ENCODE data around the gene FOXO6.

The FOXO6 gene

DNA sequence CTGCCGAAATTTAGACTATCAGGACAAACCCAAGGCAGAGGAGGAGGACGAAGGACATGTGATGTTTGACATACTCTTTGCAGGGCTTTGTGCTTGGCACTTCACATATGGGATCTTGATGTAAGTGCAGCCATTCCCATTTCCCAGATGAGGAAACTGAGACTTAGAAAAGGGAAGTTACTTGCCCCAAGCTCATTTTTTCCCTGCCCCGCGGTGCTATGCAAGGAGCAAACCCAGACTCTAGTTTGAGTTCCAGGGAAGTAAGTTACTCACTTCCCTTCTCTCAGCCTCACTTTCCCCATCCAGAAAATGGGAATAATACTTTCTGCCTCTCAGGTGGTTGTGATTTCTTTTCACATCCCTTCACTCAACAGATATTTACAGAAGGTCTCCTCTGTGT lies 4.5 kb upstream of the FOXO6 start:
- Mint-ChIP-seq H3K27ac (no peak overlapping the region), H3K36me3 (no peaks in the 10 kb centered on the region), H3K4me3 (no peak overlapping the region), H3K9me3 (no peaks in the 10 kb centered on the region), H3K4me1 (peaks cover 8% of the 10 kb centered on the region), H3K27me3 (peaks cover 3% of the 10 kb centered on the region)

DNA sequence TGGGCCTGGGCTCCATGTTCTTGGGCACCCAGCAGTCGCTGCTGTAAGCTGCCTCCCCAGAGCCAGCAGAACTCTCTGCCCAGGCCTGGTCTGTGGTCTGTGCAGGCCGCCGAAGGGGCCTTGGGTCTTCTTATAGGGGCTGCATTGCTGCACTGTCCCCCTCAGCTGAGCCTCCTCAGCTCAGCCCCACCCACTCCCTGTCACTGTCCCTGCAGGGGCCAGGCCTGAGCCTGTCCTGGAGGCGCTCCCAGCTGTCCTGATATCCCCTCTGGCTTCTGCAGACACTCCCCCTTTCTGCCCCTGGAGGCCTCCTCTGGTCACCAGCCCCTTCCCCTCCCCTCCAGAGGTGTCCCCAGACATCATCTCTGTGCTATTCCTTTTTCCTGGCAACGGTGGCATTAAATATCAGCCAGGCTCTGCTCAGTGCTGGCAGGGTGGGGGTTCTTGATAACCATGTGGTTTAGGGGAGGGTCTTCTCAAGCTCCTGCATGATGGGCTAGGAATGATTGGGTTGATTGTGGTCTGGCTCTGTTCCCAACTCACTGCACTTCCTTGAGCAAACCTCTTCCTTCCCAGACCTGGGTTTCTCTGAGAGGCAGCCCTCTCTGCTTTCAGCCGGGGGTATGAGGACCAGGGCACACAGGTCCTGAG lies 3.7 kb upstream of the FOXO6 start:
- Mint-ChIP-seq H3K9me3 (no peaks in the 10 kb centered on the region), H3K27ac (no peak overlapping the region), H3K4me1 (peaks cover 8% of the 10 kb centered on the region), H3K36me3 (no peaks in the 10 kb centered on the region), H3K4me3 (no peak overlapping the region), H3K27me3 (peaks cover 3% of the 10 kb centered on the region)

DNA sequence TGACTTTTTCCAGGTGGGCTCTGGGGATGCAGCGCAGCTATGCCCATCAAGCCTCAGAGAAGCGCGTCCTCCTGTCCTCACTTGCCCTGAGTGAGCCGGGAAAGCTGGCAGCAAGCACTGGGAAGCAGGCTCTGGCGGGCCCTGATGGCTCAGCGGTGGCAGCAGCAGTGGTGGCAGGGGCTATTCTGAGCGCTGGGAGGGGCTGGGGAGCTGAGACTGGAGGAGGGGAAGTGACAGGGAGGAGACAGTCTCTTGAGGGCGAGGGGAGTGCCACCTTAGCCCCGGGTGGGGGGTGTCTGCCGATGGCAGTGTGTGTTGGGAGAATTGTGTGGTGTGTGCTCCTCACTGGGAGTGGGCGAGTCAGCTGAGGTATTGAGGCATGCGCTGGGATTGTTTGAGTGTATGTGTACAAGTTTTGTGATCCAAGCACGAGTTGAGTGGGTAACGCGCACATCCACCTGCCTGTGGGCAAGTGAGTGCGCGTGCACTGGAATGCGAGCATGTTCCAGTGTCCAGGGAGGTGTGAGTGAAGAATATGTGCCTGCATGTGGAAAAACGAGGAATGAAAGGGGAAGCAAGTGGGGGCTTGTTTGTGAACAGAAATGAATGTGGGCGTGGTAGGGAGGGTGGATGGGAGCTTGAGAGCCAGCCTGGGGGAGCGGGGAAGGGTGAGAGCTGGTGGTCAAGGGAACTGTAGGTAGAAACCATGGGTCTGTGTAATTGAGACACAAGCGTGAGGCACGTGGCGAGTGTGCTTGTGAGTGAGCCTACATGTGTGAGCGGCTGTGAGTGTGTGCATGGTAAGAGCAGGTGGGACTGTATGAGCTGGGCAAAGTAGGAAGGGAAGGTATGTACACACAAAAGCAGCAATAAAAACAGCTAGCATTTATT lies 2.9 kb upstream of the FOXO6 start:
- H3K27me3 Mint-ChIP-seq = peaks cover 7% of the 10 kb centered on the region
- H3K9me3 Mint-ChIP-seq = no peaks in the 10 kb centered on the region
- peaks cover 8% of the 10 kb centered on the region for H3K4me1 Mint-ChIP-seq
- H3K36me3 Mint-ChIP-seq = no peaks in the 10 kb centered on the region
- H3K27ac Mint-ChIP-seq = peak overlapping the region; percentile 5
- no peak overlapping the region for H3K4me3 Mint-ChIP-seq

DNA sequence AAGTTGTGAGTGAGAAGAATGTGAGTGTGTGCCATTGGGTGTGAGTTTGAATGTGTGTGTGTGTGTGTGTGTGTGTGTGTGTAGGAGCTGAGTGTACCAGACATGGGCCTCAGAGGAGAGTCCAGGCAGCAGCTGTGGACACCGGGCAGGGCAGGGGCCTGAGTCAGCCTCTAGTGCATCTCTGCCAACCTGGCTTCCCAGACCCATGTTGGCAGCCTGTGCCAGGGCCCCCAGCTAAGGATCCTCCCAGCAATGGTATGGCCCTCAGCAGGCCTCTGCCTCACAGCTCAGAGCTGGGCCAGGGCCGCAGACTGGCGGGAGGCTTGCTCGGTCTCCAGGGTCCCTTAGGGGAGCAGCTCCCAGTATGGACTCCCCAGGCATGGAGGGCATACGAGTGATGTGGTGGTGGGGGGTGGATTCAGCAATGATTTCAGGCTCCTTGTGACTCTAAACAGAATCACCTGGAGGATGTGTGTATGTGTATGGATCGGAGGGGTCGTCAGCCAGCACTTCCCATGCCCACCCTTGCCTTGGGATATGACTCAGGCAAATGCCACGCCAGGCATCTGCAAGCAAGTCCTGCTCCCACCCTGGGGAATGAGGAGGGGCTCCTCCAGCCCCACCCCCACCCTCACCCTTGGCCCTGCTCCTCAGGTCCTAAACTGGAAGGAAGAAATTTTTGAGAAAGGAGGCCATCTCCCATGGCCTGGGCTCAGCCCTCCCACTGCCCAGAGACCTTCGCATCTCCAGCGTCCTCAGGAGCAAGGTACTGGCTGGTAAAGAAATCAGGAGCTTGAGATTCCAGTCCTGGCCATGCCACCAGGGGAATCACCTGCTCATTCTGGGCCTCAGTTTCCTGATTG lies 1.8 kb upstream of the FOXO6 start:
- Mint-ChIP-seq H3K27me3 (peaks cover 11% of the 10 kb centered on the region), H3K4me1 (peaks cover 8% of the 10 kb centered on the region), H3K9me3 (no peaks in the 10 kb centered on the region), H3K27ac (no peak overlapping the region), H3K36me3 (no peaks in the 10 kb centered on the region), H3K4me3 (peak overlapping the region; percentile 78)

DNA sequence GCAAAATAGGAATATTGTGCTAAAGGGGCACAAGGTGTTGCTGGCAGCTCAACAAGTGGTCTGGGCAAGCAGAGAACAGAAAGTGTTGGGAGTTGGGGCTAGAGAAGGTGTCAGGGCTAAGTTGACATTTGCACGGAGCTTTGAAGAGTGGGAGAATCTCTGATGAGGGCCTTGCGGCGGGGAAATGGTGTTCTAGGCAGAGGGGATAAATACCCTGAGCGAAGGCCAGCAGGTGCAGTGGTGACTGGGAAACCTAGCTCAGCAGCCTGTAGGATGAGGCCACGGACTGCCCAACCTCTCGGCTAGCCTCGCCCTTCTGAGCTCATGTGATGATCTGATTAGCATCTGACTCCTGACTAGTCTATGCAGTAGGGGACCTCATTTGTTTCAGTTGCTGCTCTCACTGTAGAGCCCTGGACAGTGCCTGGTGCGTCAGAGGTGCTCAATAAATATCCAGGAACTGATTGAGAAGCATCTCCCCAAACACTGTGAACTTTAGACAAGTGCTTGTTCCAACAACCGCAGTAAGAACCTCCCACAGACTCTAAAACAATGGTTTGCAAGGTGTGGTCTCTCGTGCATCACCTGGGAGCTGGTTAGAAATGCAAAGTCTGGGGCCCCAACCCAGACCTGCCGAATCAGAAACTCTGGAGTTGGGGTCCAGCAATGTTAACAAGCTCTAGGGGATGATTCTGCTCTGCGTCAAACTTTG lies 1.0 kb upstream of the FOXO6 start:
- Mint-ChIP-seq H3K9me3 (no peaks in the 10 kb centered on the region), H3K4me1 (peaks cover 8% of the 10 kb centered on the region), H3K4me3 (peak overlapping the region; percentile 78), H3K27ac (peak overlapping the region; percentile 52), H3K36me3 (no peaks in the 10 kb centered on the region), H3K27me3 (peaks cover 11% of the 10 kb centered on the region)

DNA sequence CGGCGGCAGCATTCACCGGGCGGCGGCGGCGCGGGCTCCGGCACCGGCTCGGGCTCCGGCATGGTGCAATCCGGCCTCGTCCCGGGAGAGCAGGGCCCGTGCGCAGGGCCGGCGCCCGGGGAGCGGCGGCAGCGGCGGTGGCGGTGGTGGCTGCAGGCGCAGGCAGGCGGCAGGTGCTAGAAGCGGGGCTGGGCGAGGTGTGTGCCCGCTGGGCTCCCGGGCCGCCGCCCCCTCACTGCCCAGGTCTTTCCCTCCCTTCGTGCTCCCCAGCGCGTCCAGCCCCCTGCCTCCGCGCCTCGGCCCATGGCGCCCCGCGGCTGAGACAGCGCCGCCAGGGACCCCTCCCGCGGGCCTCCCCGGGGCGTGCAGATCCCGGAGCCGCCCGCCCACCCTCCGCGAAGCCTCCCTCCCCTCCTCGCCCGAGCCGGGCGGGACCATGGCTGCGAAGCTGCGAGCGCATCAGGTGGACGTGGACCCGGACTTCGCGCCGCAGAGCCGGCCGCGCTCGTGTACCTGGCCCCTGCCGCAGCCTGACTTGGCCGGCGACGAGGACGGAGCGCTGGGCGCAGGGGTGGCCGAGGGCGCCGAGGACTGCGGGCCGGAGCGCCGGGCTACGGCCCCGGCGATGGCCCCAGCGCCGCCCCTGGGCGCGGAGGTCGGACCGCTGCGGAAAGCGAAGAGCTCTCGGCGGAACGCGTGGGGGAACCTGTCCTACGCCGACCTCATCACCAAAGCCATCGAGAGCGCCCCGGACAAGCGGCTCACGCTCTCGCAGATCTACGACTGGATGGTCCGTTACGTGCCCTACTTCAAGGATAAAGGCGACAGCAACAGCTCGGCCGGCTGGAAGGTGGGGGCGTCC lies 492 bp downstream of the FOXO6 start:
- no peak overlapping the region for H3K27ac Mint-ChIP-seq

DNA sequence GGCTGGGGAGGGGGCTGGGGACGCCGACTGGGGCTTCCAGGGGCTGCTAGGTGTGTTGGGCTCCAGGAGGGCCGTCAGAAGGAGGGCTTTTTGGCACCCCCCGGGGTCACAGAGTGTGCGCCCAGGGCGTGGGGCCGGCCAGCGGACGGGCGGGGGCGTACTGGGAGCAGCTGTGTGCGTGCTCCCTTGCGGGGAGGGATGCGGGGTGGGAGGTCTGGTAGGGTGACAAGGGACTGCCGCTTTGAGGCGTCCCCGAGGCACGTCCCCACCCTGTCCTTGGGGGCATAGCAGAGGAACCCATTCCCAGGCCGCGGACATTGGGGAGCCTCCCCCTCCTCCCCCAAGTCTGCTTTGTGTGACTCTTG lies 1.1 kb downstream of the FOXO6 start:
- Mint-ChIP-seq H3K27ac (no peak overlapping the region), H3K36me3 (no peaks in the 10 kb centered on the region), H3K27me3 (peaks cover 11% of the 10 kb centered on the region), H3K4me3 (peak overlapping the region; percentile 72), H3K4me1 (peaks cover 17% of the 10 kb centered on the region), H3K9me3 (no peaks in the 10 kb centered on the region)

More for the DNA sequence above, 492 bp downstream of the FOXO6 start:
- peaks cover 11% of the 10 kb centered on the region for H3K27me3 Mint-ChIP-seq
- H3K36me3 Mint-ChIP-seq = no peaks in the 10 kb centered on the region
- no peaks in the 10 kb centered on the region for H3K9me3 Mint-ChIP-seq
- H3K4me1 Mint-ChIP-seq = peaks cover 11% of the 10 kb centered on the region
- peak overlapping the region; percentile 70 for H3K4me3 Mint-ChIP-seq

DNA sequence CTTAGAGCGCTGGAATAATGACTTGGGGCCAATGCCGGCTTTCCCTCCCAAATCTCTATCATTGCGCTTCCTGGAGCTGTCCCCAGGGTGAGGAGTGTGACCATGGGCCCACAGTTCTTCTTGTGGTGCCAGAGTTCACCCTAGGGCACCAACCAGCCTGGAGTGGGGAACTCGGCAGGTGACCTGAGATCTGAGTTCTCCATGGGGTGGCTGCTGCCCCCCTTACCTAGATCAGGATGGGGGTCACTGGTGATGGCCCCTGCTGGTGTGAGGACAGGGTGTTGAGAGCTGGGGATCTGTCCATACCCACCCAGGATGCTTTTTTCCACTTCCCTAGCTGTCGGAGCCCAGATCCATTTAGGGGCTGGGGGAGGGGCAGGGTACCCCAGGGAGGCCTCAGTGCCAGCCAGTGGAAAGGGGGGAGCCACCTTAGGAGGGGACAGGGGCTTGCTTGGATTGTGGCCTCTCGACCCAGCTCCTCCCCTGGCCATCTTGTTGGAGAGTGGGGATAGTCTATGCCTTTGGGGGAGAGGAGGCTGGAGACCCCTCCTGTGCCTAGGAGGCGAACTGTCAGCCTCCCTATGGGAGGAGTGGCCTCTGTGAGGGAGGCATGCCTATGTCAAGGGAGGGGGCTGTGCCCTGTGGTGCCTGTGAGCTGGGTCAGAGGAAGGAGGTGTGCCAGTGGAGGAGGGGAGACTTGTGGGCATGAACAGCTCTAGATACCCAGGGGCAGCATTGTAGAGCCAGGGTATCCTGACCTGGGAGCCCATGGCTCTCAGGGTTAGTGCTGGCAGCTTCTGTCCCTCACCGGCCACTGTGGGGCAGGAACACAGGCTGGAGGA lies 1.7 kb downstream of the FOXO6 start:
- H3K4me3 Mint-ChIP-seq = peak overlapping the region; percentile 72
- H3K27me3 Mint-ChIP-seq = peaks cover 15% of the 10 kb centered on the region
- H3K27ac Mint-ChIP-seq = no peak overlapping the region
- H3K4me1 Mint-ChIP-seq = peaks cover 22% of the 10 kb centered on the region
- H3K9me3 Mint-ChIP-seq = no peaks in the 10 kb centered on the region
- H3K36me3 Mint-ChIP-seq = no peaks in the 10 kb centered on the region

DNA sequence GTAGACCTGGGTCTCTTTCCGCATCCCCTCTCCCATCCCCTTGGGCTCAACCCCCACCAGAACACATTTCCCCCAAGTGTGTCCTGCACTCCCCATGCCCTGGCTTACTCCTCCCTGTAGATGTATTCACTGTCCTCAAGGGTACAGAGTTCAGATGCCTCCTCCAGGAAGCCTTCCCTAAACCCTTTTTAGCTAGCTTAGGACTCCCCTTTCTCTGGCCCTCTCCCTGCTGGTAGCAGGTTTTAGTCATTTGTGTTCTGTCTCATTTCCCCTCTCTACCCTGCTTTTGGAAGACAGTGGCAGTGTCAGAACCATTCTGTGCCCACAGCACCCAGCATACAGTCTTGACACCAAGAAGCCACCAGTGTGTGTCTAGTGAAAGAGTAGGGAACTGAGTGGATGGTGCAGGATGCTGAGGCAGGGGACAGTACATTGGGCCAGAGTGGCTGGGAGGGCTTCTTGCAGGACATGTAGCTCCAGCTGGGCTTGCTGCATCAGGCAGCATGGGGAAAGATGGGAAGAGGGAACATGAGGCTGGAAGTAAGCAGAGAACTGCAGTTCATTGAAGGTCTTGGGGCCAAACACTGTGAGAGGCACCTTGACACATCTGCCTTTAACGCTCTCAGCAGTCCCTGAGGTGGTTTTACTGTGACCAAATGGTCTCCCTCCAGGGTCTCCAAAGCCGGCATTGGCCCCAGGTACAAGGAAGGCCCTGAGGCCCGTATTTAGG lies 2.5 kb downstream of the FOXO6 start:
- peaks cover 18% of the 10 kb centered on the region for H3K4me1 Mint-ChIP-seq
- H3K27me3 Mint-ChIP-seq = peaks cover 14% of the 10 kb centered on the region
- H3K36me3 Mint-ChIP-seq = no peaks in the 10 kb centered on the region
- peak overlapping the region; percentile 4 for H3K4me3 Mint-ChIP-seq
- no peak overlapping the region for H3K27ac Mint-ChIP-seq
- no peaks in the 10 kb centered on the region for H3K9me3 Mint-ChIP-seq

DNA sequence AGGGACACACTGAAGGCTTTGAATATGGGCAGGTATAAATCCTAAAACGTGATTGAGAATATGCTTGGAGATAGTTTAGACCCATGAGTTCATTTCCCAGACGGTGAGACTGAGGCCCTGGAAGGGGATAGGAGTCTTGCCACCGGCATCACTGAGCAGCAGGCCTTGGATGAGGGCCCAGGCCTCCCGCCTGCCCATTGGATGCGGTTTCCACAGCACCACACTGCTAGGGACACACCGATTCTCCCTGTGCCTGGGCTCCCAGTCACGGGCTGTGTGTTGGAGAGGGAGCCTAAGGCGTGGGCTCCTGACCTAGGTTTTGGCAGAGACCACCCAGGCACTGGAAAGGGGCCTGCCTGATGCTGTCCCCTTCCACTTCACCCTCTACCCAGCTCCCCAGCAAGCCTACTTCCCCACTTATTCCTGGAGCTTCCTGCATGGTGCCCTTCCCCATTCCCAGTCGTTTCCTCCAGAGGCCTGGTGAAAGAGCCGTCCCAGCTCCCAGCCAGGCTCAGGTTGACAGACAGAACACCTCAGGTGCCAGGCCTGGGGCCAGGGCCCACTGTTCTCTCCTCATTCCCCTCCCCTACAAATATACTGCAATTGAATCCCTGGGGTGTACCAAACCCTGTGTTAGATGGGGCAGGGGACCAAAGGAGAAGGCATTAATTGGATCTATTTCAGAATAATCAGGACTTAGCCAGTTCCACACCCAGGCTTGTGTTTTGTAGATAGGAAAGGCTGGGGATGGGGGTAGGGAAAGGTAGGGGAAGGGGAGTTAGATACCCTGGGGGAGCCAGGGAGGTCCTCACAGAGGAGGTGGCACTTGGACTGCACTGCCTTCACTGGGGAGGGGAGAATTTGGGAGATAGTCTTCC lies 3.4 kb downstream of the FOXO6 start:
- H3K4me3 Mint-ChIP-seq = peak overlapping the region; percentile 19
- H3K27ac Mint-ChIP-seq = no peak overlapping the region
- H3K36me3 Mint-ChIP-seq = no peaks in the 10 kb centered on the region
- peaks cover 18% of the 10 kb centered on the region for H3K4me1 Mint-ChIP-seq
- H3K27me3 Mint-ChIP-seq = peaks cover 21% of the 10 kb centered on the region
- H3K9me3 Mint-ChIP-seq = no peaks in the 10 kb centered on the region

DNA sequence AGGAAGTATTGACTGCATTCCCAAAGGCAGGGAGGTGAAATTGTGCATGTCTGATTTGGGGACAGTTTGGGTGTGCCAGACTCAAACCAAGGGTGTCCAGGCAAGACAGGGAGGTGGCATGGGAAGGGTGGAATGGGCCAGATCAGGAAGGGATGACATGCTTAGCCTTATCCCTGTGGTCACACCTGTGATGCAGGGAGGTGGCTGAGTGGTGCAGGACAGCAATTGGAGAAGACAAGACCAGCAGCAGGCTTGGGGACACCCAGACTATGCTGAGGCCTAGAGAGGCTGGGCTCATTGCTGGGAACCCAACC lies 4.0 kb downstream of the FOXO6 start:
- H3K27ac Mint-ChIP-seq = no peak overlapping the region
- no peaks in the 10 kb centered on the region for H3K36me3 Mint-ChIP-seq
- H3K27me3 Mint-ChIP-seq = peaks cover 23% of the 10 kb centered on the region
- peak overlapping the region; percentile 19 for H3K4me3 Mint-ChIP-seq
- peaks cover 18% of the 10 kb centered on the region for H3K4me1 Mint-ChIP-seq
- H3K9me3 Mint-ChIP-seq = no peaks in the 10 kb centered on the region

DNA sequence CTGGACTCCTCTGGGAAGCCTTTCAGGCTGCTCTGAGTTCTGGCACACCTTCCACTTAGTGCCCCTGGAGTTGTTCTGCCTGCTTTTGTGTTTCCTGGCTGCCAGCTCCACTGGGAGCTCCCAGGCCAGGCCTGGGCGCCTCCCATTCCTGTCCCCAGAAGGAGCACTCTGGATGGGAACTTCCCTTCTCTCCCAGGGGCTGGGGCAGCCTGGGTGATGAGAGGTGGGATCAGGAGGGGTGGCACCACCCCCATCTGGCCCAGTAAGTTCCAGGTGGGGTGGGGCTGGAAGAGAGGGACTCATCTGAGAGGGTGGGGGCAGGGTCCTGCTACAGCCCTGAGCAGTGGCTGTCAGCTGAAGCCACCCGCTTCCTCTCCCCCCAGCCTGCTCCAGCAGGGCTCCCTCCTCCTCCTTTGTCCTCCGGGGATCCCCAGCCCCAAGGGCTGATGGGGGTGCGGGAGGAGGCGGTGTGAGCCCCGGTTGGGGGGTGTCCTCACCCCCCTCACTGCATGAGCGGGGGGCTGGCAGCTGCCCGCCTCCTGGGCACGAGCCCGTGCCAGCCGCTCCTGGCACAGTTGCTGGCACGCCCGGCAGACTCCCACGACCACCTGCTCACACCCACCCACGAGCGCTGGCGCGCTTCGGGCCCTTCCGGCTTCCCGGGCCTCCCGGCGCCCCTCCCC lies 4.7 kb downstream of the FOXO6 start:
- no peaks in the 10 kb centered on the region for H3K9me3 Mint-ChIP-seq
- peak overlapping the region; percentile 15 for H3K4me3 Mint-ChIP-seq
- H3K4me1 Mint-ChIP-seq = peaks cover 14% of the 10 kb centered on the region
- H3K36me3 Mint-ChIP-seq = no peaks in the 10 kb centered on the region
- H3K27ac Mint-ChIP-seq = no peak overlapping the region
- peaks cover 26% of the 10 kb centered on the region for H3K27me3 Mint-ChIP-seq

Data from activated naive CD4-positive, alpha-beta T cell treated with anti-CD3 and anti-CD28 coated beads, Interleukin-2, amount 50 U/mL, for 24 hours (primary cell).